Measurements from ENCODE around the gene DNM3. TPM values are rescaled to one million over a fixed set of nuclear protein-coding genes. Genes with fewer than 3 reads are reported as not detected.

Gene DNM3
- polyA plus RNA-seq, 1 of the 3 experiments (the other 2 are of a cell fraction) = 0.43 TPM

- Histone ChIP-seq H3K4me1 (ENCODE audit: control insufficient read depth in 1 of 2, insufficient read depth in 2 of 2, low read depth in 1 of 2, low read length in 1 of 2) (peaks cover 0 to 2% of the 10 kb centered on the region in 2 experiments; a peak in 1 of 4 replicates), H2AFZ (ENCODE audit: low read depth) (no peak overlapping the region), H3F3A (replicated peaks; ENCODE audit: insufficient read depth) (no peaks in the 10 kb centered on the region), H3K36me3 (replicated peaks in 1 of 2; ENCODE audit: control insufficient read depth in 1 of 2, insufficient read depth in 2 of 2, low read length in 1 of 2) (no peaks in the 10 kb centered on the region), H4K20me1 (ENCODE audit: insufficient read depth) (no peaks in the 10 kb centered on the region), H3K27ac (ENCODE audit: low read depth in 2 of 2, low read length in 1 of 2) (no peak overlapping the region), H3K9me2 (no peaks in the 10 kb centered on the region), H3K9ac (no peak overlapping the region), H3K9me3 (no peaks in the 10 kb centered on the region), H3K27me3 (ENCODE audit: insufficient read depth) (no peaks in the 10 kb centered on the region), H3K79me2 (ENCODE audit: insufficient read depth) (no peaks in the 10 kb centered on the region), H3K4me3 (ENCODE audit: low read depth in 2 of 2, low read length in 1 of 2) (no peak overlapping the region), H3K4me2 (no peak overlapping the region)
- DNase-seq = no peak
- no peak for TF ChIP-seq GABPA (IDR thresholded peaks at IDR 0.05; ENCODE audit: low read depth)
- WGBS (ENCODE audit: low lambda C conversion rate) = 64% methylated on average over 1 of the region's 1 CpG
- POLR2A ChIA-PET = no interaction called here
- CTCF ChIA-PET = no interaction called here
These were observed 241.9 kb downstream of the DNM3 start for GRCh38 chr1:172083191-172083590.

GRCh38 chr1:172084876-172085275 lies 243.6 kb downstream of the DNM3 start:
- no peak overlapping the region for H2AFZ ChIP-seq (ENCODE audit: low read depth)
- no peaks in the 10 kb centered on the region for H3F3A ChIP-seq (replicated peaks; ENCODE audit: insufficient read depth)
- no peak overlapping the region for H3K9ac ChIP-seq
- no peaks in the 10 kb centered on the region for H3K9me3 ChIP-seq
- DNase-seq = no peak
- no peaks in the 10 kb centered on the region for H3K9me2 ChIP-seq
- H4K20me1 ChIP-seq (ENCODE audit: insufficient read depth) = no peaks in the 10 kb centered on the region
- H3K79me2 ChIP-seq (ENCODE audit: insufficient read depth) = no peaks in the 10 kb centered on the region
- CTCF ChIA-PET = no interaction called here
- H3K27me3 ChIP-seq (ENCODE audit: insufficient read depth) = no peaks in the 10 kb centered on the region
- H3K4me3 ChIP-seq (ENCODE audit: low read depth in 2 of 2, low read length in 1 of 2) = no peak overlapping the region
- POLR2A ChIA-PET = no interaction called here
- no peak overlapping the region for H3K27ac ChIP-seq (ENCODE audit: low read depth in 2 of 2, low read length in 1 of 2)
- TF ChIP-seq CHD2 (IDR thresholded peaks at IDR 0.05; ENCODE audit: low read length, partially characterized antibody) = no peak
- TF ChIP-seq NFIC (IDR thresholded peaks at IDR 0.05; ENCODE audit: borderline replicate concordance) = no peak
- no peak for TF ChIP-seq NRF1 (IDR thresholded peaks at IDR 0.05; ENCODE audit: low read depth, low read length)
- no peak for TF ChIP-seq FOXM1 (IDR thresholded peaks at IDR 0.05; ENCODE audit: low read depth)
- TF ChIP-seq EP300 (IDR thresholded peaks at IDR 0.05; ENCODE audit: borderline replicate concordance in 1 of 2, low read depth in 1 of 2, low read length in 1 of 2) = no peak
- TF ChIP-seq CTCF (IDR thresholded peaks at IDR 0.05) = no peak
- no peak for TF ChIP-seq RXRA (IDR thresholded peaks at IDR 0.05; ENCODE audit: borderline replicate concordance, low read depth)
- TF ChIP-seq JUND (IDR thresholded peaks at IDR 0.05) = no peak
- no peak for TF ChIP-seq PBX3 (IDR thresholded peaks at IDR 0.05)
- TF ChIP-seq REST (IDR thresholded peaks at IDR 0.05; ENCODE audit: low read depth, low read length) = no peak
- no peak for TF ChIP-seq GABPA (IDR thresholded peaks at IDR 0.05; ENCODE audit: low read depth)
- TF ChIP-seq FOXJ3 (CRISPR knock-in tag; IDR thresholded peaks at IDR 0.05) = no peak
- TF ChIP-seq MXI1 (IDR thresholded peaks at IDR 0.05; ENCODE audit: low read depth, low read length) = no peak
- TF ChIP-seq RFX5 (IDR thresholded peaks at IDR 0.05; ENCODE audit: low read length) = no peak
- no peak for TF ChIP-seq RCOR1 (IDR thresholded peaks at IDR 0.05; ENCODE audit: low read length)
- TF ChIP-seq GATA2 (CRISPR knock-in tag; IDR thresholded peaks at IDR 0.05) = no peak
- no peak for TF ChIP-seq SMC3 (IDR thresholded peaks at IDR 0.05; ENCODE audit: low read depth, low read length)
- TF ChIP-seq IRF3 (IDR thresholded peaks at IDR 0.05; ENCODE audit: low read depth, low read length) = no peak
- TF ChIP-seq MAX (IDR thresholded peaks at IDR 0.05; ENCODE audit: low read depth) = no peak
- H3K36me3 ChIP-seq (replicated peaks in 1 of 2; ENCODE audit: control insufficient read depth in 1 of 2, insufficient read depth in 2 of 2, low read length in 1 of 2) = no peaks in the 10 kb centered on the region
- H3K4me1 ChIP-seq (ENCODE audit: control insufficient read depth in 1 of 2, insufficient read depth in 2 of 2, low read depth in 1 of 2, low read length in 1 of 2) = peaks cover 0 to 2% of the 10 kb centered on the region in 2 experiments; a peak in 1 of 4 replicates
- WGBS (ENCODE audit: low lambda C conversion rate) = 82% methylated on average over 2 of the region's 2 CpGs
- H3K4me2 ChIP-seq = no peak overlapping the region
